C4-2B (cell line): Measurements from ENCODE around the gene LMO7.

Experiments
- H3K27ac ChIP-seq: fragments of 450-650 bp; 2 replicates; pipeline ENCODE4 v1.5.1; 2017
- ZFX ChIP-seq: fragments of 450-650 bp; IDR thresholded peaks from 2 replicates; pipeline ENCODE4 v1.6.1; 2017
- TF ChIP-seq, protein P1 (sequence below): fragments of 450-650 bp; conservative IDR thresholded peaks from 2 replicates; pipeline ENCODE4 v1.5.1; 2017; ENCODE audit warnings: mild to moderate bottlenecking

The LMO7 gene

DNA sequence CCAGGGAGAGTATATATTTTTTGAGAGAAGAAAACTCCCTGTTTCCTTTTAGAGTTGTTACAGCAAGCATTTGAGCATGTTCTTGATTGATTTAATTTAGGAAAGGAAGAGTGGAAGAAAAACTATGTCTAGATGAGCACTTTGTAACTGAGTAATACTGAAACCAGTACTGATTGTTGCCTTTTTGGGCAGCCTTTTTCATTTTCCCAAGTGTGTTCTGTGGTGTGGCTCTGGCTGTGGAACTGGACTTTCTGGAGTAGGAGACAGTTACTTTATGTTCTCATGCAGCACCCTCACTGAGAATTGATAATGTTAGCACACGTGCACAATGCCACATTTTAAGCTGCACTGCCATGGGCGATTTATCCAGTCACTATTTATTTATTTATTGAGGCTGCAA lies 211.5 kb downstream of the LMO7 start:
- no peak overlapping the region for H3K27ac ChIP-seq
- TF ChIP-seq, protein P1, sequence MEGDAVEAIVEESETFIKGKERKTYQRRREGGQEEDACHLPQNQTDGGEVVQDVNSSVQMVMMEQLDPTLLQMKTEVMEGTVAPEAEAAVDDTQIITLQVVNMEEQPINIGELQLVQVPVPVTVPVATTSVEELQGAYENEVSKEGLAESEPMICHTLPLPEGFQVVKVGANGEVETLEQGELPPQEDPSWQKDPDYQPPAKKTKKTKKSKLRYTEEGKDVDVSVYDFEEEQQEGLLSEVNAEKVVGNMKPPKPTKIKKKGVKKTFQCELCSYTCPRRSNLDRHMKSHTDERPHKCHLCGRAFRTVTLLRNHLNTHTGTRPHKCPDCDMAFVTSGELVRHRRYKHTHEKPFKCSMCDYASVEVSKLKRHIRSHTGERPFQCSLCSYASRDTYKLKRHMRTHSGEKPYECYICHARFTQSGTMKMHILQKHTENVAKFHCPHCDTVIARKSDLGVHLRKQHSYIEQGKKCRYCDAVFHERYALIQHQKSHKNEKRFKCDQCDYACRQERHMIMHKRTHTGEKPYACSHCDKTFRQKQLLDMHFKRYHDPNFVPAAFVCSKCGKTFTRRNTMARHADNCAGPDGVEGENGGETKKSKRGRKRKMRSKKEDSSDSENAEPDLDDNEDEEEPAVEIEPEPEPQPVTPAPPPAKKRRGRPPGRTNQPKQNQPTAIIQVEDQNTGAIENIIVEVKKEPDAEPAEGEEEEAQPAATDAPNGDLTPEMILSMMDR, result no peak
- no peak for TF ChIP-seq ZFX

DNA sequence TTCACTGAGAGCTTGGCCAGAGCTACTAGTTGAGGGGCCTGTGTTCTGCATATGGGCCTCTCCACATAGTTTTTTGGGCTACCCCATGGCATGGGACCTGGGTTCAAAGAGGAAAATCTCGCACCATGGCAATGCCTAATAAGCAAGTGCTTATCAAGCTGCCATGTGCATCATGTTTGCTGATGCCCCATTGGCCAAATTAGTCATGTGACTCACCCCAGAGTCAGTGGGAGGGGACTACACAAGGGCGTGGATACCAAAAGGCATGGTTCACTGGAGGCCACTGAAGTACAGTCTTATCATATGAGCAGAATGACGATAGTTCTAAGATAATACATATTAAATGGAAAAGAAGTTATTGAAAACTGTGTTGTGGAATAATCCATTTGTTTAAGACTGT lies 214.8 kb downstream of the LMO7 start:
- no peak overlapping the region for H3K27ac ChIP-seq
- TF ChIP-seq ZFX, result no peak
- TF ChIP-seq, protein P1, result no peak

DNA sequence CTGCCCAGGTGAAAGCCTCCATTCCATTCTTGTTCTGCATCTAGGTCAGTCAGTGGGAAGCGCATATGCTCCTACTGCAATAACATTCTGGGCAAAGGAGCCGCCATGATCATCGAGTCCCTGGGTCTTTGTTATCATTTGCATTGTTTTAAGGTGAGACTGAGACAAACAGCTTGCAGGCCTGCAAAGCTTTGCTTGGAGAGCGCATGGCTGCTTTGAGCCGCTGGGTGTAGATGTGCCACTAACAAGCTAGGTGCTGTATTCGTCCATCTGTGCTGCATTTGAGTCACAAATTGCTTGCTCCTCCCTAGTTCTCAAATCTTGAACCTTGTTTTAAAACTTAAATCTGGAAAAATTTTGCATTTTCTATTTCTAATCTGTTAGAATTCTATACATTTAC lies 219.1 kb downstream of the LMO7 start:
- H3K27ac ChIP-seq, result no peak overlapping the region
- TF ChIP-seq, protein P1, result no peak
- no peak for TF ChIP-seq ZFX

GRCh38 chr13:75855847-75856246 lies 219.7 kb downstream of the LMO7 start:
- TF ChIP-seq, protein P1, result no peak
- no peak for TF ChIP-seq ZFX
- no peak overlapping the region for H3K27ac ChIP-seq

GRCh38 chr13:75857291-75857690 lies 221.2 kb downstream of the LMO7 start:
- no peak for TF ChIP-seq ZFX
- TF ChIP-seq, protein P1, result no peak

DNA sequence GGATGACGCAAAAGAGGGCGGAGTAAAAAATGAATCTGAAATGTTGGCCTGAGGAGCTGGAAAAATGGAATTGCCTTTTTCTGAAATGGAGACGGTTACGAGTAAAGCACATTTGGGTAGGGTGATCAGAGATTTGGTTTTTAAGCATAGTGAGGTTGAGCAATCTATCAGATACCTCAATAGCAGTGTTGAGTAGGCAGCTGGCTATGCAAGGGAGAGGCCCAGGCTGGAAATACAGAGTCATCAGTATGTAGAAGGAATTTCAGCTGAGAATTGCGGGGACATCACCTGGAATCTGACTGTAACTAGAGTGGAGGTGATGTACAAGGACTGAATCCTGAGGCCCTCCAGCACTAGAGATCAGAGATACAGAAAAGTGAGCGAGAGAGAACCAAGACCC lies 224.8 kb downstream of the LMO7 start:
- H3K27ac ChIP-seq, result no peak overlapping the region
- TF ChIP-seq ZFX, result no peak
- TF ChIP-seq, protein P1, result no peak

More at GRCh38 chr13:75857291-75857690, 221.2 kb downstream of the LMO7 start:
- no peak overlapping the region for H3K27ac ChIP-seq

DNA sequence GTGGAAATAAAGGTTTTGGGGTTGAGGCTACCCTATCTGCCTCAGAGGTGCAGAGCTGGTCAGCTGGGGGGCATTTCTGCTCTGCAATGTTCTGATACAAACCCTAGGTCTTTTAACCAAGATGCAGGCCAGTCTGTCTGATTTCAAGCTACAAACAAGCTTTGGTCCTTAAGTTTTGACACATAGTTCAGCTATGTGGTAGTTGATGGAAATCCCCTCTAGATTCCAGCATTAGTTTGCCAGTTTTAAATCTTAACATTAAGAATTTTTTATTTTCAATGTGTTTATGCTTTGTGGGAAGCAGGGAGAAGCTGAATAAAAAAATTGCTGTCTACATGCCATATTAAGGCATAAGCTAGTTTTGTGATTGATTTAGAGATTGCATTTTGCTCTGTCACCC lies 225.7 kb downstream of the LMO7 start:
- no peak overlapping the region for H3K27ac ChIP-seq
- TF ChIP-seq ZFX, result no peak
- TF ChIP-seq, protein P1, result no peak
